HEK293 (cell line): Measurements from ENCODE around the gene TPGS1.
A peak's percentile ranks its signal among the peaks of the same experiment; 100 is the strongest.

Source experiments
- CTCF ChIP-seq: fragments of 450-650 bp; formaldehyde crosslinking; IDR thresholded peaks from 2 replicates; pipeline ENCODE4 v1.5.1; 2016; ENCODE audit warnings: missing biosample characterization, missing genetic modification characterization
- KLF16 ChIP-seq: fragments of 450-650 bp; formaldehyde crosslinking; IDR thresholded peaks from 2 replicates; pipeline ENCODE4 v1.5.1; 2017; ENCODE audit warnings: missing biosample characterization, missing genetic modification characterization
- KLF8 ChIP-seq: fragments of 450-650 bp; formaldehyde crosslinking; IDR thresholded peaks from 2 replicates; pipeline ENCODE4 v1.5.1; 2016; ENCODE audit warnings: missing biosample characterization, missing genetic modification characterization
- SP3 ChIP-seq: fragments of 450-650 bp; formaldehyde crosslinking; IDR thresholded peaks from 2 replicates; pipeline ENCODE4 v1.5.1; 2016; ENCODE audit warnings: missing biosample characterization, missing genetic modification characterization
- ZNF184 ChIP-seq: fragments of 450-650 bp; IDR thresholded peaks from 2 replicates; pipeline ENCODE4 v1.5.1; 2018; ENCODE audit warnings: missing biosample characterization, mild to moderate bottlenecking, missing genetic modification characterization
- ZNF324 ChIP-seq: fragments of 450-650 bp; formaldehyde crosslinking; IDR thresholded peaks from 2 replicates; pipeline ENCODE4 v1.5.1; 2016; ENCODE audit warnings: missing biosample characterization, missing genetic modification characterization
- ZNF362 ChIP-seq: fragments of 450-650 bp; formaldehyde crosslinking; IDR thresholded peaks from 2 replicates; pipeline ENCODE4 v1.5.1; 2016; ENCODE audit warnings: missing biosample characterization, missing genetic modification characterization
- ZNF510 ChIP-seq: fragments of 450-650 bp; formaldehyde crosslinking; IDR thresholded peaks from 2 replicates; pipeline ENCODE4 v1.5.1; 2018; ENCODE audit warnings: mild to moderate bottlenecking, missing genetic modification characterization, missing biosample characterization; ENCODE audit not compliant: insufficient replicate concordance
- TF ChIP-seq, protein P1 (sequence below): fragments of 450-650 bp; formaldehyde crosslinking; IDR thresholded peaks from 2 replicates; pipeline ENCODE4 v1.5.1; 2016; ENCODE audit warnings: missing biosample characterization, missing genetic modification characterization
- TF ChIP-seq, protein P2 (sequence below): fragments of 450-650 bp; IDR thresholded peaks from 2 replicates; pipeline ENCODE4 v1.5.1; 2018; ENCODE audit warnings: missing biosample characterization, missing genetic modification characterization

- TF ChIP-seq, protein P1, sequence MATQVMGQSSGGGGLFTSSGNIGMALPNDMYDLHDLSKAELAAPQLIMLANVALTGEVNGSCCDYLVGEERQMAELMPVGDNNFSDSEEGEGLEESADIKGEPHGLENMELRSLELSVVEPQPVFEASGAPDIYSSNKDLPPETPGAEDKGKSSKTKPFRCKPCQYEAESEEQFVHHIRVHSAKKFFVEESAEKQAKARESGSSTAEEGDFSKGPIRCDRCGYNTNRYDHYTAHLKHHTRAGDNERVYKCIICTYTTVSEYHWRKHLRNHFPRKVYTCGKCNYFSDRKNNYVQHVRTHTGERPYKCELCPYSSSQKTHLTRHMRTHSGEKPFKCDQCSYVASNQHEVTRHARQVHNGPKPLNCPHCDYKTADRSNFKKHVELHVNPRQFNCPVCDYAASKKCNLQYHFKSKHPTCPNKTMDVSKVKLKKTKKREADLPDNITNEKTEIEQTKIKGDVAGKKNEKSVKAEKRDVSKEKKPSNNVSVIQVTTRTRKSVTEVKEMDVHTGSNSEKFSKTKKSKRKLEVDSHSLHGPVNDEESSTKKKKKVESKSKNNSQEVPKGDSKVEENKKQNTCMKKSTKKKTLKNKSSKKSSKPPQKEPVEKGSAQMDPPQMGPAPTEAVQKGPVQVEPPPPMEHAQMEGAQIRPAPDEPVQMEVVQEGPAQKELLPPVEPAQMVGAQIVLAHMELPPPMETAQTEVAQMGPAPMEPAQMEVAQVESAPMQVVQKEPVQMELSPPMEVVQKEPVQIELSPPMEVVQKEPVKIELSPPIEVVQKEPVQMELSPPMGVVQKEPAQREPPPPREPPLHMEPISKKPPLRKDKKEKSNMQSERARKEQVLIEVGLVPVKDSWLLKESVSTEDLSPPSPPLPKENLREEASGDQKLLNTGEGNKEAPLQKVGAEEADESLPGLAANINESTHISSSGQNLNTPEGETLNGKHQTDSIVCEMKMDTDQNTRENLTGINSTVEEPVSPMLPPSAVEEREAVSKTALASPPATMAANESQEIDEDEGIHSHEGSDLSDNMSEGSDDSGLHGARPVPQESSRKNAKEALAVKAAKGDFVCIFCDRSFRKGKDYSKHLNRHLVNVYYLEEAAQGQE (tag by site-specific recombination), result no peak
- TF ChIP-seq ZNF324, result no peak
- TF ChIP-seq KLF16, result peak; percentile 48; the same call in 1 of the 2 replicates
- TF ChIP-seq SP3 (tag by site-specific recombination), result peak; percentile 51
- no peak for TF ChIP-seq CTCF (tag by site-specific recombination)
- no peak for TF ChIP-seq ZNF510 (tag by site-specific recombination)
- TF ChIP-seq ZNF184 (tag by site-specific recombination), result no peak
- peak; percentile 70; the same call in 1 of the 2 replicates for TF ChIP-seq KLF8
- no peak for TF ChIP-seq ZNF362 (tag by site-specific recombination)
- TF ChIP-seq, protein P2, sequence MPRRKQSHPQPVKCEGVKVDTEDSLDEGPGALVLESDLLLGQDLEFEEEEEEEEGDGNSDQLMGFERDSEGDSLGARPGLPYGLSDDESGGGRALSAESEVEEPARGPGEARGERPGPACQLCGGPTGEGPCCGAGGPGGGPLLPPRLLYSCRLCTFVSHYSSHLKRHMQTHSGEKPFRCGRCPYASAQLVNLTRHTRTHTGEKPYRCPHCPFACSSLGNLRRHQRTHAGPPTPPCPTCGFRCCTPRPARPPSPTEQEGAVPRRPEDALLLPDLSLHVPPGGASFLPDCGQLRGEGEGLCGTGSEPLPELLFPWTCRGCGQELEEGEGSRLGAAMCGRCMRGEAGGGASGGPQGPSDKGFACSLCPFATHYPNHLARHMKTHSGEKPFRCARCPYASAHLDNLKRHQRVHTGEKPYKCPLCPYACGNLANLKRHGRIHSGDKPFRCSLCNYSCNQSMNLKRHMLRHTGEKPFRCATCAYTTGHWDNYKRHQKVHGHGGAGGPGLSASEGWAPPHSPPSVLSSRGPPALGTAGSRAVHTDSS, result no peak
These were observed 45.4 kb upstream of the TPGS1 start for GRCh38 chr19:461721-462551.
